ENCODE results near the gene NINL.
"Not testable (repeated sequence)": the region's sequence is repeated elsewhere in the genome, so short reads cannot be mapped to it uniquely, and the experiment has no call there.

Gene NINL

GRCh38 chr20:25484224-25484846 is 101.0 kb downstream of the NINL start:
- no peak for DNase-seq (ENCODE audit: low read depth in 2 of 2)

- no peak for DNase-seq (ENCODE audit: low read depth in 2 of 2)
Measured at GRCh38 chr20:25483431-25484132, 101.7 kb downstream of the NINL start.

GRCh38 chr20:25481918-25482253 is 103.4 kb downstream of the NINL start:
- no peak for DNase-seq (ENCODE audit: low read depth in 2 of 2)

GRCh38 chr20:25481235-25481917 is 104.0 kb downstream of the NINL start:
- no peak for DNase-seq (ENCODE audit: low read depth in 2 of 2)

- DNase-seq (ENCODE audit: low read depth in 2 of 2): no peak
Measured at GRCh38 chr20:25480797-25481196, 104.5 kb downstream of the NINL start.

GRCh38 chr20:25480156-25480555 is 105.2 kb downstream of the NINL start:
- DNase-seq (ENCODE audit: low read depth in 2 of 2): no peak

GRCh38 chr20:25479638-25480037 is 105.7 kb downstream of the NINL start:
- no peak for DNase-seq (ENCODE audit: low read depth in 2 of 2)

GRCh38 chr20:25478889-25479568 is 106.3 kb downstream of the NINL start:
- no peak for DNase-seq (ENCODE audit: low read depth in 2 of 2)

- DNase-seq (ENCODE audit: low read depth in 2 of 2): no peak
Measured at GRCh38 chr20:25477014-25477882, 108.1 kb downstream of the NINL start.

- no peak for DNase-seq (ENCODE audit: low read depth in 2 of 2)
Measured at GRCh38 chr20:25476106-25477013, 109.0 kb downstream of the NINL start.

- DNase-seq (ENCODE audit: low read depth in 2 of 2): not testable (repeated sequence)
Measured at GRCh38 chr20:25473297-25473696, 112.0 kb downstream of the NINL start.

GRCh38 chr20:25471020-25471419 is 114.3 kb downstream of the NINL start:
- DNase-seq (ENCODE audit: low read depth in 2 of 2): no peak

GRCh38 chr20:25470045-25470444 is 115.3 kb downstream of the NINL start:
- DNase-seq (ENCODE audit: low read depth in 2 of 2): peak in 1 of 2 experiments; percentile 7

- no peak for DNase-seq (ENCODE audit: low read depth in 2 of 2)
Measured at GRCh38 chr20:25469558-25469957, 115.8 kb downstream of the NINL start.

GRCh38 chr20:25468126-25469075 is 116.9 kb downstream of the NINL start:
- DNase-seq (ENCODE audit: low read depth in 2 of 2): no peak

GRCh38 chr20:25467441-25467840 is 117.9 kb downstream of the NINL start:
- DNase-seq (ENCODE audit: low read depth in 2 of 2): no peak

GRCh38 chr20:25466846-25467245 is 118.5 kb downstream of the NINL start:
- DNase-seq (ENCODE audit: low read depth in 2 of 2): no peak

- no peak for DNase-seq (ENCODE audit: low read depth in 2 of 2)
Measured at GRCh38 chr20:25465243-25466135, 119.8 kb downstream of the NINL start.

Data from fibroblast of skin of left quadriceps (primary cell).